Mesenchymal stem cell (in vitro differentiated cells and primary cell): ENCODE measurements around the gene KCNF1.

Experiments used
- DNase-seq: peaks from one replicate; pipeline ENCODE4 v3.0.0-alpha.2; 2013
- H2AFZ ChIP-seq: one replicate; pipeline ENCODE4 v1.6.1; 2013; ENCODE audit warnings: low read depth, mild to moderate bottlenecking, control low read depth, inconsistent platforms, low read length, moderate library complexity
- H2AK5ac ChIP-seq: 2 replicates; pipeline ENCODE4 v1.6.1; 2013; ENCODE audit warnings: low read length, moderate library complexity, mild to moderate bottlenecking, inconsistent platforms; ENCODE audit not compliant: severe bottlenecking
- H2BK120ac ChIP-seq: one replicate; pipeline ENCODE4 v1.6.1; 2013; ENCODE audit warnings: low read depth, mild to moderate bottlenecking, inconsistent platforms, low read length, moderate library complexity
- H2BK12ac ChIP-seq, 2 experiments: one replicate each; pipeline ENCODE4 v1.6.1; 2013; ENCODE audit warnings: inconsistent platforms in 2 of 2, low read length in 2 of 2, mild to moderate bottlenecking in 2 of 2, moderate library complexity in 2 of 2, control low read depth in 1 of 2
- H2BK15ac ChIP-seq: one replicate; pipeline ENCODE4 v1.6.1; 2013; ENCODE audit warnings: mild to moderate bottlenecking, low read depth, inconsistent platforms; ENCODE audit not compliant: poor library complexity, severe bottlenecking
- H2BK5ac ChIP-seq: 2 replicates; pipeline ENCODE4 v1.6.1; 2013; ENCODE audit warnings: low read depth, mild to moderate bottlenecking, low read length, control low read depth, inconsistent platforms; ENCODE audit not compliant: poor library complexity, severe bottlenecking
- H3K14ac ChIP-seq, 2 experiments: one replicate each; pipeline ENCODE4 v1.6.1; 2013; ENCODE audit warnings: inconsistent platforms in 2 of 2, low read length in 2 of 2, control low read depth in 1 of 2, mild to moderate bottlenecking in 1 of 2, moderate library complexity in 1 of 2
- H3K18ac ChIP-seq, 2 experiments: one replicate each; pipeline ENCODE4 v1.6.1; 2013; ENCODE audit warnings: inconsistent platforms in 2 of 2, low read length in 2 of 2, control low read depth in 1 of 2, low read depth in 1 of 2, mild to moderate bottlenecking in 1 of 2
- H3K23ac ChIP-seq, 2 experiments: one replicate each; pipeline ENCODE4 v1.6.1; 2013; ENCODE audit warnings: inconsistent platforms in 2 of 2, low read length in 2 of 2, mild to moderate bottlenecking in 2 of 2, moderate library complexity in 2 of 2, control low read depth in 1 of 2
- H3K27ac ChIP-seq: 2 replicates; pipeline ENCODE4 v1.5.1; 2013; ENCODE audit warnings: mild to moderate bottlenecking, moderate library complexity, low read length, control low read depth, inconsistent platforms; ENCODE audit not compliant: poor library complexity, severe bottlenecking
- H3K27me3 ChIP-seq, 2 experiments: 2 replicates each; pipeline versions ENCODE4 v1.6.1 to v1.7.0; 2013; ENCODE audit warnings: low read length in 2 of 2, mild to moderate bottlenecking in 2 of 2, moderate library complexity in 2 of 2, control low read depth in 1 of 2, inconsistent platforms in 1 of 2; ENCODE audit not compliant: control insufficient read depth in 1 of 2, insufficient read depth in 1 of 2
- H3K36me3 ChIP-seq, 2 experiments: 2 replicates each; pipeline versions ENCODE4 v1.6.1 to v1.7.0; 2013; ENCODE audit warnings: low read length in 2 of 2, control low read depth in 1 of 2, inconsistent platforms in 1 of 2, low read depth in 1 of 2, mild to moderate bottlenecking in 1 of 2; ENCODE audit not compliant: insufficient read depth in 2 of 2, control insufficient read depth in 1 of 2
- H3K4ac ChIP-seq, 2 experiments: one replicate each; pipeline ENCODE4 v1.6.1; 2013; ENCODE audit warnings: inconsistent platforms in 2 of 2, low read length in 2 of 2, mild to moderate bottlenecking in 2 of 2, moderate library complexity in 2 of 2, control low read depth in 1 of 2, low read depth in 1 of 2
- H3K4me1 ChIP-seq: 2 replicates; pipeline ENCODE4 v1.6.1; 2013; ENCODE audit warnings: low read depth, low read length, control low read depth; ENCODE audit not compliant: control insufficient read depth, insufficient read depth
- H3K4me2 ChIP-seq: 2 replicates; pipeline ENCODE4 v1.6.1; 2013; ENCODE audit warnings: low read length, mild to moderate bottlenecking, inconsistent platforms; ENCODE audit not compliant: poor library complexity, severe bottlenecking
- H3K4me3 ChIP-seq, 2 experiments: 2 replicates each; pipeline versions ENCODE4 v1.5.1 to v1.7.0; 2013; ENCODE audit warnings: low read length in 2 of 2, mild to moderate bottlenecking in 2 of 2, control low read depth in 1 of 2, low read depth in 1 of 2; ENCODE audit not compliant: insufficient read depth in 1 of 2
- H3K79me1 ChIP-seq: replicated peaks from 2 replicates; pipeline ENCODE4 v1.6.1; 2013; ENCODE audit warnings: mild to moderate bottlenecking, control low read depth, low read length, inconsistent platforms; ENCODE audit not compliant: poor library complexity, severe bottlenecking
- H3K9ac ChIP-seq: 2 replicates; pipeline ENCODE4 v1.7.0; 2013; ENCODE audit warnings: mild to moderate bottlenecking, low read length, moderate library complexity
- H3K9me3 ChIP-seq: 2 replicates; pipeline ENCODE4 v1.7.0; 2013; ENCODE audit warnings: mild to moderate bottlenecking, low read length; ENCODE audit not compliant: control insufficient read depth
- H4K8ac ChIP-seq: one replicate; pipeline ENCODE4 v1.6.1; 2013; ENCODE audit warnings: inconsistent platforms, mild to moderate bottlenecking, low read length, moderate library complexity
- H4K91ac ChIP-seq: one replicate; pipeline ENCODE4 v1.6.1; 2013; ENCODE audit warnings: mild to moderate bottlenecking, low read length, inconsistent platforms
- WGBS: methylation state at CpG from one replicate; pipeline ENCODE4 v1.1.7; 2013; ENCODE audit warnings: mixed read lengths; 5-methylcytosine and 5-hydroxymethylcytosine counted together

Gene KCNF1

GRCh38 chr2:10882568-10882967, 29.2 kb upstream of the KCNF1 start:
- Histone ChIP-seq H2BK5ac (no peak overlapping the region), H3K18ac (no peak overlapping the region), H2BK15ac (no peak overlapping the region), H4K8ac (no peak overlapping the region), H3K4me3 (no peak overlapping the region), H3K27ac (no peak overlapping the region), H3K4ac (no peak overlapping the region), H3K14ac (no peak overlapping the region), H3K9me3 (no peaks in the 10 kb centered on the region), H4K91ac (no peak overlapping the region), H3K36me3 (no peaks in the 10 kb centered on the region), H3K4me2 (no peak overlapping the region), H2BK12ac (no peak overlapping the region), H3K23ac (no peak overlapping the region), H2AK5ac (no peak overlapping the region), H3K9ac (no peak overlapping the region), H2AFZ (no peak overlapping the region), H3K27me3 (peaks cover 0 to 48% of the 10 kb centered on the region in 2 experiments), H2BK120ac (no peak overlapping the region), H3K4me1 (peaks cover 16% of the 10 kb centered on the region), H3K79me1 (no peaks in the 10 kb centered on the region)
- no peak for DNase-seq
- WGBS: 88% methylated on average over 1 of the region's 3 CpGs

GRCh38 chr2:10883066-10883465, 28.7 kb upstream of the KCNF1 start:
- Histone ChIP-seq H3K9me3 (no peaks in the 10 kb centered on the region), H2AK5ac (no peak overlapping the region), H3K27me3 (peaks cover 0 to 48% of the 10 kb centered on the region in 2 experiments), H3K14ac (no peak overlapping the region), H3K4ac (no peak overlapping the region), H3K4me2 (no peak overlapping the region), H2BK120ac (no peak overlapping the region), H3K9ac (no peak overlapping the region), H3K4me1 (peaks cover 12% of the 10 kb centered on the region), H3K23ac (no peak overlapping the region), H3K27ac (no peak overlapping the region), H2AFZ (no peak overlapping the region), H2BK12ac (no peak overlapping the region), H2BK15ac (no peak overlapping the region), H2BK5ac (no peak overlapping the region), H3K36me3 (no peaks in the 10 kb centered on the region), H4K91ac (no peak overlapping the region), H3K79me1 (no peaks in the 10 kb centered on the region), H3K4me3 (no peak overlapping the region), H4K8ac (no peak overlapping the region), H3K18ac (no peak overlapping the region)
- 85% methylated on average over 3 of the region's 6 CpGs for WGBS
- no peak for DNase-seq

- no peak overlapping the region for H2AFZ ChIP-seq
- no peak overlapping the region for H3K4me3 ChIP-seq
- H2BK15ac ChIP-seq: no peak overlapping the region
- peaks cover 12% of the 10 kb centered on the region for H3K4me1 ChIP-seq
- no peak overlapping the region for H2BK5ac ChIP-seq
- H3K27ac ChIP-seq: peak overlapping the region; percentile 77
- no peaks in the 10 kb centered on the region for H3K36me3 ChIP-seq
- no peak overlapping the region for H3K18ac ChIP-seq
- H3K9ac ChIP-seq: no peak overlapping the region
- no peaks in the 10 kb centered on the region for H3K79me1 ChIP-seq
- H4K8ac ChIP-seq: no peak overlapping the region
- H3K14ac ChIP-seq: no peak overlapping the region
- H3K23ac ChIP-seq: no peak overlapping the region
- no peak for DNase-seq
- no peaks in the 10 kb centered on the region for H3K9me3 ChIP-seq
- no peak overlapping the region for H3K4ac ChIP-seq
- H3K27me3 ChIP-seq: peaks cover 0 to 51% of the 10 kb centered on the region in 2 experiments
- H2BK120ac ChIP-seq: no peak overlapping the region
- H2BK12ac ChIP-seq: no peak overlapping the region
- H2AK5ac ChIP-seq: no peak overlapping the region
- 90% methylated on average over 6 of the region's 10 CpGs for WGBS
- no peak overlapping the region for H4K91ac ChIP-seq
- H3K4me2 ChIP-seq: peak overlapping the region; percentile 51
Measured at GRCh38 chr2:10883801-10884478, 27.8 kb upstream of the KCNF1 start.

- Histone ChIP-seq H3K36me3 (no peaks in the 10 kb centered on the region), H3K27ac (peak overlapping the region; percentile 77), H2AFZ (no peak overlapping the region), H3K79me1 (no peaks in the 10 kb centered on the region), H3K9me3 (no peaks in the 10 kb centered on the region), H3K4me1 (peaks cover 15% of the 10 kb centered on the region), H3K4me2 (peak overlapping the region; percentile 51), H4K8ac (peak overlapping the region; percentile 24), H2BK15ac (no peak overlapping the region), H3K4ac (no peak overlapping the region), H2BK120ac (no peak overlapping the region), H3K9ac (no peak overlapping the region), H2BK12ac (no peak overlapping the region), H3K27me3 (peaks cover 0 to 53% of the 10 kb centered on the region in 2 experiments), H4K91ac (no peak overlapping the region), H2BK5ac (no peak overlapping the region), H3K18ac (no peak overlapping the region), H3K23ac (no peak overlapping the region), H3K4me3 (no peak overlapping the region), H2AK5ac (peak overlapping the region; percentile 32), H3K14ac (no peak overlapping the region)
- no peak for DNase-seq
- WGBS: 71% methylated on average over 5 of the region's 5 CpGs
Measured at GRCh38 chr2:10884574-10884975, 27.2 kb upstream of the KCNF1 start.
